Measurements from ENCODE around the gene TCOF1.
"Not testable (repeated sequence)": the region's sequence is repeated elsewhere in the genome, so short reads cannot be mapped to it uniquely, and the experiment has no call there.

TCOF1 gene

DNA sequence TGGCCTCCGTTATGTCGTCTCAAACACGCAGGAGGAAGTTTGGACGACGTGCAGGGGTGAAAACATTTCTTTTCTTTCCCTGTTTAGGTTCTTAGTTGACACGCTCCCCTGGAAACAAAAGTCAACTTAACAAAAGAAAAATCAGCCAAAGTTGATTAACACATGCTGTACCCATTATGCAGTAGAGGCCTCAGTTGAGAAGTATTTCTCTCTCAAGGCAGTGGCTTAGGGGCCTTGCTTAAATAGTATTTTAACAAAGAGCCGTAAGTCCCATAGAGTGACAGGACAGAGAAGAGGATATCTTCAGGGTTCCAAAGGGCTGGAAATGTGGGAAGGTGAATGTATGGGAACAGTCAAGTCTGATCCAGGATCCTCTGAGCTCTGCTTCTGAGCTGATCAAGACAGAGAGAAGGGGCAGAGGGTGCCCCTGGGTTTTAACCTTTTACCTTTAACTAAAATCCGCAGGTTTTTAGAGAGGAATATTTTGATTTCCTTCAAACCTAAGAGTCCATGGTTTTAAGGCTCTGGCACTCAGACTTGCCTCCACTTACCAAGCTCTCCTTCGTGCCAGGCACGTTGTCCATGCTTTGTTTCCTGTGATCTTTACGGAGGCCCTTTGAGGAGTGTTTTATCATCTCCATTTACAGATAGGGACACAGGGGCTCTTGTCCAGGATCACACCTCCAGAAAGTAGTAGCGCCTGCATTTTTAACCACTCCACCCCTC lies 55.8 kb downstream of the TCOF1 start:
- TF ChIP-seq, protein P1, sequence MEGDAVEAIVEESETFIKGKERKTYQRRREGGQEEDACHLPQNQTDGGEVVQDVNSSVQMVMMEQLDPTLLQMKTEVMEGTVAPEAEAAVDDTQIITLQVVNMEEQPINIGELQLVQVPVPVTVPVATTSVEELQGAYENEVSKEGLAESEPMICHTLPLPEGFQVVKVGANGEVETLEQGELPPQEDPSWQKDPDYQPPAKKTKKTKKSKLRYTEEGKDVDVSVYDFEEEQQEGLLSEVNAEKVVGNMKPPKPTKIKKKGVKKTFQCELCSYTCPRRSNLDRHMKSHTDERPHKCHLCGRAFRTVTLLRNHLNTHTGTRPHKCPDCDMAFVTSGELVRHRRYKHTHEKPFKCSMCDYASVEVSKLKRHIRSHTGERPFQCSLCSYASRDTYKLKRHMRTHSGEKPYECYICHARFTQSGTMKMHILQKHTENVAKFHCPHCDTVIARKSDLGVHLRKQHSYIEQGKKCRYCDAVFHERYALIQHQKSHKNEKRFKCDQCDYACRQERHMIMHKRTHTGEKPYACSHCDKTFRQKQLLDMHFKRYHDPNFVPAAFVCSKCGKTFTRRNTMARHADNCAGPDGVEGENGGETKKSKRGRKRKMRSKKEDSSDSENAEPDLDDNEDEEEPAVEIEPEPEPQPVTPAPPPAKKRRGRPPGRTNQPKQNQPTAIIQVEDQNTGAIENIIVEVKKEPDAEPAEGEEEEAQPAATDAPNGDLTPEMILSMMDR (IDR thresholded peaks at IDR 0.05; ENCODE audit: low read depth, low read length): no peak
- no peak for DNase-seq (ENCODE audit: extremely low read depth, low read depth)

DNA sequence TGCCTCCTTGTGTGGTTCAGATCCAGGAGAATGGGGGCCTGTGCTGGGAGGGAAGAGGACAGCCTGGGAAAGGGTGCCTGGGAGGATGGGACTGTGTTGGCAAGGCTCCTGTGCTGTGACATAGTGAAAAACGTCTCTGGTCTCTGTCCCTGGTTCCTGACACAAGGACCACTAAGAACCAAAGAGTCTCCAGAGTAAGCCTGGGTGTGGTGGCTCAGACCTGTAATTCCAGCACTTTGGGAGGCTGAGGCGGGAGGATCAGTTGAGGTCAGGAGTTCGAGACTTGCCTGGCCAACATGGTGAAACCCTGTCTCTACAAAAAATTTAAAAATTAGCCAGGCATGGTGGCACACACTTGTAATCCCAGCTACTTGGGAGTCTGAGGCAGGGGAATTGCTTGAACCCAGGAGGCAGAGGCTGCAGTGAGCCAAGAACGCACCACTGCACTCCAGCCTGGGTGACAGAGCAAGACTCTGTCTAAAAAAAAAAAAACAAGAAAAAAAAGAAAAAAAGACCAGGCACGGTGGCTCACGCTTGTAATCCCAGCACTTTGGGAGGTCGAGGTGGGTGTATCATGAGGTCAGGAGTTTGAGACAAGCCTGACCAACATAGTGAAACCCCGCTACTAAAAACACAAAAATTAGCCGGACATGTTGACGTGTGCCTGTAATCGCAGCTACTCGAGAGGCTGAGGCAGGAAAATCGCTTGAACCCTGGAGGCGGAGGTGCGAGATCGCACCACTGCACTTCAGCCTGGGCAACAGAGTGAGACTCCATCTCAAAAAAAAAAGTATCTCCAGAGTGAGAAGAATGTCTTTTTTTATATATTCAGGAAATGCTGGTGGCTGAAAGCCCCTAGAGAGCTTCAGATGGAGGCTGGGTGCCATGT lies 56.6 kb downstream of the TCOF1 start:
- not testable (repeated sequence) for DNase-seq (ENCODE audit: extremely low read depth, low read depth)

DNA sequence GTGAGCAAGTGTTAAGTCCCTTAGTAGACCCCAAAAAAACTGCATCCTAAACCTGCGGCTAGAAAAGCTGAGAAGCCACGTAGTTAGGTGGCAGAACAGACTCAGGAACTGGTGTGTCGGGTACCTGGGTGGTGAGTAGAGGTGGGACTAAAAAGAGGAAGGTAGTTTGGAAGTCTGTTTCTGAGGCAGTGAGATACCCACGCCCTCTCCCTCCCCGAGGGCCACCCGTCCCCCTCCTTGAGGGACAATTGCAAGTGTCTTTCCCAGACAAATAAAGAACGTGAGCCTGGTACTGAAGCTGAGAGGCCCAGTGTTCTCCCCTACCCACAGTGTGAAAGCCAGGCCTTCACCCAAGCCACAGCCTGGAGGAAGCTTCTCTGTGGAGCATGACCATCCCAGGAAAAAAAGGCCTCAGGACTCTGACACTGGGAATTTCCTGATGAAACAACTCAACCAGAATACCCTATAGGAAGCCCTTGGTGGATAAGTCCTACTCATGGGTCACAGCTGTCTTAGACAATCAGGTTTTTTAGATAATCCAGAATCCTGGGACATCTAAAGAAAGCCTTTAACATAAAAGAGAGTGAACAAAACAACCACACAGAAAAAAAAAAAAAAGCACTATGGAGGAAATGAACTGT lies 62.3 kb downstream of the TCOF1 start:
- DNase-seq (ENCODE audit: extremely low read depth, low read depth): no peak
- TF ChIP-seq, protein P1 (IDR thresholded peaks at IDR 0.05; ENCODE audit: low read depth, low read length): no peak

DNA sequence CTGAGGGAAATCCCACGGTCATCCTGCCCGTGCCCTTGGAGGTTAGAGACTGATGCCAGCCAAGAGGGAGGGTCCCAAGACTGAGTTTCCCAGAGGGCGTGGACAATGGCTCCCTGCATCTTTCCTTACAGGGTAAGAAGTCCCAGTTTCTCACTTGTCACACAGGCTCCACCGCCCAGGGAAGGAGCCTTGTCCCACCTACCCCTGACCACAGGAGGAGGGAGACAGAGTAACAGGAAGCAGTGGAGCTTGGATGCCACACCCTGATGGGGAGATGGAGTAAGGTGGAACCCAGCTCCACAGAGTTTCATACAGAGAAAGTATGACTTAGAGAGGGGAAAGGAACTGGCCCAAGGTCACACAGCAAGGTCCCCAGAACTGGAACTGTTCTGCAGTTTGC lies 64.6 kb downstream of the TCOF1 start:
- TF ChIP-seq, protein P1 (IDR thresholded peaks at IDR 0.05; ENCODE audit: low read depth, low read length): no peak

DNA sequence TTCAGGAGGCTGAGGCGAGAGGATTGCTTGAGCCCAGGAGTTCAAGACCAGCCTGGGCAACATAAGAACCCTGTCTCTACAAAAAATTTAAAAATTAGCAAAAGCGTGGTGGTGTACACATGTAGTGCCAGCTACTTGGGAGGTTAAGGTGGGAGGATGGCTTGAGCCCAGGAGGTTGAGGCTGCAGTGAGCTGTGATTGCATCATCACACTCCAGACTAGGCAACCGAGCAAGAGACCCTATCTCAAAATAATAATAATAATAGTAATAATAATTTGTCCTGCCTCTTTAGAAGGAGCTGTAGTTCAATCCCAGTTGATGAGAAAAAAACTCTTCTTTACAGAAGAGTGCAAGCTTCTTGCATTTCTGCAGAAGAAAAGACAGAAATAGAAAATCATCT lies 65.3 kb downstream of the TCOF1 start:
- no peak for DNase-seq (ENCODE audit: extremely low read depth, low read depth)
- TF ChIP-seq, protein P1 (IDR thresholded peaks at IDR 0.05; ENCODE audit: low read depth, low read length): no peak

More for the DNA sequence above, 64.6 kb downstream of the TCOF1 start:
- no peak for DNase-seq (ENCODE audit: extremely low read depth, low read depth)

DNA sequence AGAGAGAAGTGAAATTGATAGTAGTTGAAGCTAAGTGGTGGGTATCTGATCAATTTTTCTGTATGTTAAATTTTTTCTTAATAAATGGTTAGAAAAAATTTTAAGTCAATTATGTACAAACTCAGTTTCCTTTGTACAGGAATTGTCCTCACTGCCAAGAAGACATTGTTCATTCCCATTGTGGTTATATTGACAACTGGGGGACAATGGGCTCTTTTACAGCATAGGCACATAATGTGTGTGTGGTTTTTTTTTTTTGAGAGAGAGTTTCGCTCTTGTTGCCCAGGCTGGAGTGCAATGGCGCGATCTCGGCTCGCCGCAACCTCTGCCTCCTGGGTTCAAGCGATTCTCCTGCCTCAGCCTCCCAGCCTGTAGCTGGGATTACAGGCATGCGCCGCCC lies 68.7 kb downstream of the TCOF1 start:
- not testable (repeated sequence) for DNase-seq (ENCODE audit: extremely low read depth, low read depth)

DNA sequence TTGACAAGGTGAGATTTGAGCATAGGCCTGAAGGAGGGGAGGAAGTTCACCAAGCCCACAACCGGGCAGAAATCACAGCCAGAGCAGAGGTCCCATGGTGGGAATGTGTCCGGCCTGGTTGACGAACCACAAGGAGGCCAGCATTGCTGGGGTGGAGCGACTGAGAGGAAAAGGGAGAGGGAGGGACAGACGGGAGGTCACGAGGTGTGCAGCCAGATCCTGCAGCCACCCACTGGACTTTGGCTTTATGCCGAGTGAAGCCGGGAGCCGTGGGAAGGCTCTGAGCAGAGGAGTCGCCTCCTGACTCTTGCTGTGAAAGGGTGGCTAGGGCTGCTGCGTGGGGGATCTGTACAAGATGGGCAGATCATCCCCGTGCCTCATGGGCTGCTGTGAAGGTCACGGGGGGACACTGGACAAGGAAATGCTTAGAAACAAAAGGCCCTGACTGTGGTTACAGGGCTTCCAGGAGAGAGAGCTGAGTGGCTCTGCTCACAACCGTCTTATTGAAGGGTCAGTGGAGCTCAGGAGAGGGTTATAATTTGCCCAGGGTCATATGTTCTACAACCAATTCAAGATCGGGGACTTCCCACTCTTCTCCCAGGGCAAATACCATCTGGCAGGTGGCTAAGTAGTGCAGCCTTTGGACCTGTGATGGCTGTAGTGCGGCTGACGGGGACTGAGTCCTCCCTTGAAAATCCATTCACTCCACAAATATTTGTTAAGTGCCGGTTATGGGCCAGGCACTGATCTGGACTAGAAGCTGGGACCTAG lies 70.8 kb downstream of the TCOF1 start:
- TF ChIP-seq, protein P1 (IDR thresholded peaks at IDR 0.05; ENCODE audit: low read depth, low read length): no peak
- DNase-seq (ENCODE audit: extremely low read depth, low read depth): no peak

Measured in AG09319 (cell line).